Measurements from ENCODE around the gene KIF5A. TPM values are rescaled to one million over a fixed set of nuclear protein-coding genes. Genes with fewer than 3 reads are reported as not detected.

Gene KIF5A
- total RNA-seq, 3 donors from 2014 or later = 0.61 to 9.1 (median 1.2) TPM

DNA sequence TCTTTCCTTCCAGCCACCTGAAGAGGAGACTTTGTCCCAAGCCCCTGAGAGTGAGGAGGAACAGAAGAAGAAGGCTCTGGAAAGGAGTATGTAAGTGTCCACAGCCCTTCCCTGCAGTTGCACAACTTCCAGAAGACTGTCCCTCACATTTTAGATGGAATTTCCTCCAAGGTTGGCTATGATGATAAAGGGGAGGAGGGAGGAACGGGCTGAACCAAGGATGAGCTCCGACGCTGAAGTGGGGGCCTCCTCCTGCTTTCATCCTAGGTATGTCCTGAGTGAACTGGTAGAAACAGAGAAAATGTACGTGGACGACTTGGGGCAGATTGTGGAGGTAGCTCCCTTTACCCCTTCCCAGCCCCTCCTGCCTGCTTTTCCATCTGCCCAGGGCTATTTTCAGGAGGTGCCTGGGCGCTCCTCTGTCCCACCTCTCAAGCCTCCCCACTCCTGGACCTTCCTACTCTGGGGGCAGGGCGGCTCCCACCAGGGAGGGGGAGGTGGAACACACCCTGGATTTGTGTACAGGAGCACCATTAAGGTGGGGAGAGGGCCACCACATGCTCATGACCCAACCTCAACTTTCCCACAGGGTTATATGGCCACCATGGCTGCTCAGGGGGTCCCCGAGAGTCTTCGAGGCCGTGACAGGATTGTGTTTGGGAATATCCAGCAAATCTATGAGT, 63.7 kb downstream of the KIF5A start:
- no peak for TF ChIP-seq CTCF (IDR thresholded peaks at IDR 0.05)
- peaks cover 8% of the 10 kb centered on the region for H3K4me1 ChIP-seq (ENCODE audit: low read depth)
- no peak overlapping the region for H3K4me3 ChIP-seq
- ATAC-seq = no peak
- no peak for DNase-seq
- no peaks in the 10 kb centered on the region for H3K9me3 ChIP-seq
- no peaks in the 10 kb centered on the region for H3K36me3 ChIP-seq (ENCODE audit: low read depth)
- intact Hi-C loops (cut with DNase I, micrococcal nuclease) = no loop called here

GRCh38 chr12:57614178-57614947, 64.5 kb downstream of the KIF5A start:
- H3K36me3 ChIP-seq (ENCODE audit: low read depth) = no peaks in the 10 kb centered on the region
- no peak for TF ChIP-seq CTCF (IDR thresholded peaks at IDR 0.05)
- no peaks in the 10 kb centered on the region for H3K9me3 ChIP-seq
- H3K4me3 ChIP-seq = no peak overlapping the region
- intact Hi-C loops (cut with DNase I, micrococcal nuclease) = no loop called here
- H3K4me1 ChIP-seq (ENCODE audit: low read depth) = peaks cover 8% of the 10 kb centered on the region
- peak; percentile 7 for ATAC-seq
- no peak for DNase-seq

DNA sequence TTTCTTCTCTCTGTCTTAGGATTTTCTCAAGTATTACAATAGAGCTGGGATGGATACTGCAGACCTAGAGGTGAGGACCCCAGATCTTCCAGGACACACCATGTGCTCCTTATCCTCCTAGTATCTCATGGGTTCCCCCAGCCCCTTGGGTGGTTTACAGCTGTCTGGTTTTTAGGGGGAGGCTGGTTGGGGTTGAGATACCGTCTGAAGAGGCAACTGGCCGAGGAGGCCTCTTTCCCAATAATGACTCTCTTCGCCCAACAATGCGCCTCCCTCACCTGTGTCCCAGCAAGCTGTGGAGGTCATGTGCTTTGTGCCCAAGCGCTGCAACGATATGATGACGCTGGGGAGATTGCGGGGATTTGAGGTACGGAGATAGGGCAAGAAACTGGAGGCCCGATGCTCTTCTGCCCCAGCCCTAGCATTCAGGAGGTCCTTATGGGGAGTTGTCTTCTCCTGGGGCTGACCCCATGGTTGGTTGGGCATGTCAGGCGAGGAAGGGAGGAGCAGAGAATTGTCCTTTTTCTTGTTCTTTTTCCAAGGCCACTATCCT, 65.2 kb downstream of the KIF5A start:
- no peaks in the 10 kb centered on the region for H3K9me3 ChIP-seq
- H3K4me3 ChIP-seq = no peak overlapping the region
- H3K4me1 ChIP-seq (ENCODE audit: low read depth) = peaks cover 8% of the 10 kb centered on the region
- no peaks in the 10 kb centered on the region for H3K36me3 ChIP-seq (ENCODE audit: low read depth)
- ATAC-seq (no peak), DNase-seq (no peak)
- TF ChIP-seq CTCF (IDR thresholded peaks at IDR 0.05) = no peak
- intact Hi-C loops (cut with DNase I, micrococcal nuclease) = no loop called here

GRCh38 chr12:57615637-57616036, 65.8 kb downstream of the KIF5A start:
- no peak overlapping the region for H3K4me3 ChIP-seq
- H3K4me1 ChIP-seq (ENCODE audit: low read depth) = peaks cover 8% of the 10 kb centered on the region
- intact Hi-C loops (cut with DNase I, micrococcal nuclease) = no loop called here
- H3K9me3 ChIP-seq = no peaks in the 10 kb centered on the region
- no peak for TF ChIP-seq CTCF (IDR thresholded peaks at IDR 0.05)
- DNase-seq (no peak), ATAC-seq (no peak)
- H3K36me3 ChIP-seq (ENCODE audit: low read depth) = no peaks in the 10 kb centered on the region

GRCh38 chr12:57616383-57617101, 66.7 kb downstream of the KIF5A start:
- TF ChIP-seq CTCF (IDR thresholded peaks at IDR 0.05) = no peak
- ATAC-seq = no peak
- peaks cover 9% of the 10 kb centered on the region for H3K4me1 ChIP-seq (ENCODE audit: low read depth)
- H3K9me3 ChIP-seq = no peaks in the 10 kb centered on the region
- DNase-seq = no peak
- intact Hi-C loops (cut with DNase I, micrococcal nuclease) = no loop called here
- H3K36me3 ChIP-seq (ENCODE audit: low read depth) = no peaks in the 10 kb centered on the region
- H3K4me3 ChIP-seq = no peak overlapping the region

All from mucosa of descending colon (tissue), 3 donors.